ENCODE results near the gene TBC1D22A.

TBC1D22A gene

GRCh38 chr22:47016631-47017030 lies 254.2 kb downstream of the TBC1D22A start:
- TF ChIP-seq ZNF274 (IDR thresholded peaks at IDR 0.05; ENCODE audit: low read depth, low read length) = no peak
- no peak overlapping the region for H3K4me3 ChIP-seq (ENCODE audit: low read length)

- no peak overlapping the region for H3K4me3 ChIP-seq (ENCODE audit: low read length)
- TF ChIP-seq ZNF274 (IDR thresholded peaks at IDR 0.05; ENCODE audit: low read depth, low read length) = no peak
Measured at GRCh38 chr22:47017245-47017644, 254.8 kb downstream of the TBC1D22A start.

- no peak for TF ChIP-seq ZNF274 (IDR thresholded peaks at IDR 0.05; ENCODE audit: low read depth, low read length)
- H3K4me3 ChIP-seq (ENCODE audit: low read length) = no peak overlapping the region
Measured at GRCh38 chr22:47018010-47018910, 255.8 kb downstream of the TBC1D22A start.

- no peak for TF ChIP-seq ZNF274 (IDR thresholded peaks at IDR 0.05; ENCODE audit: low read depth, low read length)
- no peak overlapping the region for H3K4me3 ChIP-seq (ENCODE audit: low read length)
Measured at GRCh38 chr22:47019012-47019790, 256.8 kb downstream of the TBC1D22A start.

- TF ChIP-seq ZNF274 (IDR thresholded peaks at IDR 0.05; ENCODE audit: low read depth, low read length) = no peak
Measured at GRCh38 chr22:47020166-47020565, 257.7 kb downstream of the TBC1D22A start.

GRCh38 chr22:47021371-47022074 lies 259.1 kb downstream of the TBC1D22A start:
- no peak for TF ChIP-seq ZNF274 (IDR thresholded peaks at IDR 0.05; ENCODE audit: low read depth, low read length)
- no peak overlapping the region for H3K4me3 ChIP-seq (ENCODE audit: low read length)

More at GRCh38 chr22:47020166-47020565, 257.7 kb downstream of the TBC1D22A start:
- no peak overlapping the region for H3K4me3 ChIP-seq (ENCODE audit: low read length)

- no peak for TF ChIP-seq ZNF274 (IDR thresholded peaks at IDR 0.05; ENCODE audit: low read depth, low read length)
- no peak overlapping the region for H3K4me3 ChIP-seq (ENCODE audit: low read length)
Measured at GRCh38 chr22:47022075-47022473, 259.6 kb downstream of the TBC1D22A start.

- no peak overlapping the region for H3K4me3 ChIP-seq (ENCODE audit: low read length)
- TF ChIP-seq ZNF274 (IDR thresholded peaks at IDR 0.05; ENCODE audit: low read depth, low read length) = no peak
Measured at GRCh38 chr22:47022475-47022874, 260.0 kb downstream of the TBC1D22A start.

- TF ChIP-seq ZNF274 (IDR thresholded peaks at IDR 0.05; ENCODE audit: low read depth, low read length) = no peak
- no peak overlapping the region for H3K4me3 ChIP-seq (ENCODE audit: low read length)
Measured at GRCh38 chr22:47023871-47024270, 261.4 kb downstream of the TBC1D22A start.

GRCh38 chr22:47027766-47028165 lies 265.3 kb downstream of the TBC1D22A start:
- no peak for TF ChIP-seq ZNF274 (IDR thresholded peaks at IDR 0.05; ENCODE audit: low read depth, low read length)

GRCh38 chr22:47029244-47030074 lies 267.0 kb downstream of the TBC1D22A start:
- no peak overlapping the region for H3K4me3 ChIP-seq (ENCODE audit: low read length)
- TF ChIP-seq ZNF274 (IDR thresholded peaks at IDR 0.05; ENCODE audit: low read depth, low read length) = no peak

More at GRCh38 chr22:47027766-47028165, 265.3 kb downstream of the TBC1D22A start:
- H3K4me3 ChIP-seq (ENCODE audit: low read length) = no peak overlapping the region

GRCh38 chr22:47030143-47030661 lies 267.8 kb downstream of the TBC1D22A start:
- no peak overlapping the region for H3K4me3 ChIP-seq (ENCODE audit: low read length)
- no peak for TF ChIP-seq ZNF274 (IDR thresholded peaks at IDR 0.05; ENCODE audit: low read depth, low read length)
